K562 (cell line): ENCODE data around the gene C7orf25. TPM values are rescaled to one million over a fixed set of nuclear protein-coding genes. Genes with fewer than 3 reads are reported as not detected.

ENCODE experiments used
- ATAC-seq: fragments of 200-7000 bp; cut with Tn5 transposase; 3 replicates; pipeline ENCODE4 v1.9.1; 2020; ENCODE audit warnings: moderate library complexity
- BruUV-seq: library from RNA; stranded (reverse); fragments of 400-500 nt; replicated peaks from 2 replicates; lab custom pipeline; 2021; lab: Mats Ljungman, UMichigan
- CTCF ChIA-PET: fragments of 300-600 bp; formaldehyde crosslinking; extraction: SDS; loops from one replicate; lab custom pipeline; 2021; ENCODE audit warnings: low intra/inter-chr PET ratio; lab: Yijun Ruan, JAX
- POLR2A ChIA-PET: fragments of 300-600, 350-650 bp; sonication (Branson Sonifier 250); formaldehyde crosslinking; extraction: SDS; loops from one replicate; lab custom pipeline; 2021; ENCODE audit warnings: antibody characterized with exemption, inconsistent platforms; lab: Yijun Ruan, JAX
- DNase-seq, 4 experiments: peaks; one replicate each; pipeline versions ENCODE4 v3.0.0 to v3.0.0-alpha.2; 2011 to 2018; ENCODE audit warnings: low spot score in 3 of 4, mixed read lengths in 3 of 4; ENCODE audit errors: extremely low read depth in 1 of 4
- FAIRE-seq: peaks from 2 replicates; lab custom pipeline; 2011; peaks lifted over from hg19 to GRCh38; lab: Jason Lieb, UNC
- H2AFZ ChIP-seq: 2 replicates; pipeline ENCODE4 v1.6.0; 2011; ENCODE audit warnings: low read depth, low read length, control low read depth, inconsistent platforms
- H3K27ac ChIP-seq: fragments of 200-600 bp; 3 replicates; pipeline ENCODE4 v1.8.0; 2011; ENCODE audit warnings: low read depth, mild to moderate bottlenecking, control low read depth, inconsistent platforms, low read length, moderate library complexity, mixed read lengths; ENCODE audit errors: extremely low read depth
- H3K27me3 ChIP-seq, 2 experiments: fragments of 300-600 bp in 1 of 2; 2 replicates in 1 of 2; 3 replicates in 1 of 2; pipeline versions ENCODE4 v1.6.0 to v1.8.0; 2011; ENCODE audit warnings: inconsistent platforms in 2 of 2, low read length in 2 of 2, mild to moderate bottlenecking in 1 of 2, mixed read lengths in 1 of 2, moderate library complexity in 1 of 2; ENCODE audit not compliant: control insufficient read depth in 2 of 2, insufficient read depth in 2 of 2
- H3K36me3 ChIP-seq: fragments of 300-600 bp; 3 replicates; pipeline ENCODE4 v1.8.0; 2011; ENCODE audit warnings: mild to moderate bottlenecking, low read length, inconsistent platforms; ENCODE audit not compliant: control insufficient read depth, insufficient read depth
- H3K4me1 ChIP-seq, 2 experiments: fragments of 200-600 bp in 1 of 2; replicated peaks in 1 of 2; 2 replicates in 1 of 2; 3 replicates in 1 of 2; pipeline versions ENCODE4 v1.5.1 to v1.8.0; 2011; ENCODE audit warnings: inconsistent platforms in 2 of 2, low read length in 2 of 2, mild to moderate bottlenecking in 1 of 2, mixed read lengths in 1 of 2, moderate library complexity in 1 of 2; ENCODE audit not compliant: control insufficient read depth in 2 of 2, insufficient read depth in 2 of 2
- H3K4me2 ChIP-seq: 2 replicates; pipeline ENCODE4 v1.6.1; 2011; ENCODE audit warnings: low read length, control low read depth, inconsistent platforms, mixed read lengths; ENCODE audit not compliant: insufficient read depth
- H3K4me3 ChIP-seq: fragments of 200-600 bp; sonication (generic), shearing (Covaris generic); 2 replicates; pipeline ENCODE4 v1.5.1; 2016; ENCODE audit warnings: control low read depth, inconsistent platforms
- H3K79me2 ChIP-seq: fragments of 200-600 bp; 3 replicates; pipeline ENCODE4 v1.8.0; 2011; ENCODE audit warnings: low read length, inconsistent platforms; ENCODE audit not compliant: control insufficient read depth, insufficient read depth
- H3K9ac ChIP-seq, 2 experiments: 2 replicates each; pipeline versions ENCODE4 v1.6.0 to v1.6.1; 2011; ENCODE audit warnings: low read depth in 2 of 2, low read length in 2 of 2, control low read depth in 1 of 2, inconsistent platforms in 1 of 2, mild to moderate bottlenecking in 1 of 2, mixed read lengths in 1 of 2; ENCODE audit not compliant: insufficient read depth in 1 of 2
- H3K9me1 ChIP-seq: one replicate; pipeline ENCODE4 v1.6.0; 2011; ENCODE audit warnings: inconsistent platforms, mild to moderate bottlenecking, low read length, moderate library complexity; ENCODE audit not compliant: control insufficient read depth, insufficient read depth
- H3K9me3 ChIP-seq: replicated peaks from 2 replicates; pipeline ENCODE4 v1.5.1; 2011; ENCODE audit warnings: low read depth, low read length, inconsistent platforms; ENCODE audit not compliant: control insufficient read depth, insufficient read depth
- H4K20me1 ChIP-seq: replicated peaks from 2 replicates; pipeline ENCODE4 v1.6.1; 2011; ENCODE audit warnings: low read length, inconsistent platforms, mixed read lengths; ENCODE audit not compliant: control insufficient read depth, insufficient read depth
- CBX3 ChIP-seq, 2 experiments: IDR thresholded peaks; 1 replicate in 1 of 2; 2 replicates in 1 of 2; pipeline ENCODE4 v1.6.1; 2012; ENCODE audit warnings: inconsistent platforms in 2 of 2, low read length in 2 of 2, borderline replicate concordance in 1 of 2, control low read depth in 1 of 2
- CHAMP1 ChIP-seq: fragments of 450-650 bp; IDR thresholded peaks from 2 replicates; pipeline ENCODE4 v1.6.1; 2016; ENCODE audit warnings: mild to moderate bottlenecking
- MTA2 ChIP-seq: fragments of 450-650 bp; IDR thresholded peaks from 2 replicates; pipeline ENCODE4 v1.6.1; 2016; ENCODE audit warnings: low read depth
- TBL1XR1 ChIP-seq, 2 experiments: IDR thresholded peaks; 2 replicates each; pipeline ENCODE4 v1.6.1; 2012; ENCODE audit warnings: improper control_type of control experiment in 2 of 2, low read length in 2 of 2, mild to moderate bottlenecking in 1 of 2
- TRIM24 ChIP-seq, 2 experiments: fragments of 450-650 bp; IDR thresholded peaks; 2 replicates each; pipeline ENCODE4 v1.6.1; 2016
- TRIM28 ChIP-seq: fragments of 450-650 bp; IDR thresholded peaks from 2 replicates; pipeline ENCODE4 v1.6.1; 2017
- ZFP36 ChIP-seq: fragments of 150-350 bp; IDR thresholded peaks from 2 replicates; pipeline ENCODE4 v1.6.1; 2018; ENCODE audit warnings: low read length, low read depth; ENCODE audit not compliant: partially characterized antibody
- ZNF280A ChIP-seq: fragments of 450-650 bp; IDR thresholded peaks from 2 replicates; pipeline ENCODE4 v1.6.1; 2018; ENCODE audit warnings: mild to moderate bottlenecking, low read depth; ENCODE audit not compliant: partially characterized antibody
- WGBS: fragments of 100-300 bp; shearing (Covaris generic); methylation state at CpG from one replicate; pipeline ENCODE4 v1.1.6; 2016; ENCODE audit warnings: low coverage, mixed read lengths; ENCODE audit not compliant: insufficient coverage; ENCODE audit errors: missing lambda C conversion rate; 5-methylcytosine and 5-hydroxymethylcytosine counted together
- in situ Hi-C: fragments of 300-500 bp; cut with MboI; formaldehyde crosslinking; loops from 4 replicates; pipeline ENCODE4 v1.15.0; 2018; ENCODE audit warnings: inconsistent platforms, mixed read lengths
- intact Hi-C: fragments of 100-400 bp; cut with micrococcal nuclease; formaldehyde crosslinking; loops from 2 replicates; pipeline ENCODE4 v1.14.2; 2022
- polyA plus RNA-seq, 8 experiments: library from polyadenylated mRNA; depleted of rRNA in 4 of 8; stranded (reverse) in 5 of 8; unstranded in 3 of 8; fragments of >200 nt; fragmentation: Nextera tagmentation in 2 of 8; fragmentation: Illumina TruSeq in 1 of 8; extraction: Ambion mirVana in 2 of 8; extraction: Trizol in 1 of 8; gene quantifications; 2 replicates each; pipeline versions ENCODE4 v1.2.1 to v1.2.3, GENCODE V29; 2011 to 2014; ENCODE audit warnings: inconsistent platforms in 1 of 8, missing spikeins in 1 of 8
- total RNA-seq, 7 experiments: library from RNA; depleted of rRNA in 6 of 7; stranded (reverse); fragments of >200 nt in 6 of 7; fragmentation: Illumina TruSeq in 2 of 7; extraction: Trizol in 2 of 7; gene quantifications; 2 replicates each; pipeline versions ENCODE4 v1.2.1 to v1.2.3, GENCODE V29; 2011 to 2021; ENCODE audit warnings: low replicate concordance in 1 of 7

C7orf25 gene
- total and polyA plus RNA-seq, 9 of the 15 experiments (the other 6 are each of a cell fraction or from before 2014, with no cell fraction given): 1.2 to 4.7 (median 1.9) TPM

- Histone ChIP-seq H3K9me3 (peaks cover 10% of the 10 kb centered on the region), H3K36me3 (no peaks in the 10 kb centered on the region), H3K27ac (no peak overlapping the region), H3K4me2 (no peak overlapping the region), H4K20me1 (no peaks in the 10 kb centered on the region), H3K9me1 (no peaks in the 10 kb centered on the region), H3K4me3 (no peak overlapping the region), H3K79me2 (no peaks in the 10 kb centered on the region), H3K27me3 (no peaks in the 10 kb centered on the region), H2AFZ (0 out of 2 replicates have a peak overlapping the region, but pooled peaks have one; percentile 23), H3K9ac (no peak overlapping the region), H3K4me1 (peaks cover 0 to 3% of the 10 kb centered on the region in 2 experiments; a peak in 2 of 5 replicates)
- TF ChIP-seq TRIM24 (IDR thresholded peaks at IDR 0.05) (peak; percentile 23 to 76; a peak in 2 of 4 replicates), CBX3 (IDR thresholded peaks at IDR 0.05; ENCODE audit: borderline replicate concordance in 1 of 2, low read length in 2 of 2) (peak in 1 of 2 experiments; percentile 63; a peak in 1 of 3 replicates), CHAMP1 (peak; percentile 22; the same call in 1 of the 2 replicates), MTA2 (no peak), TBL1XR1 (IDR thresholded peaks at IDR 0.05; ENCODE audit: low read length in 2 of 2) (no peak), TRIM28 (peak; percentile 80), ZFP36 (peak; percentile 45), ZNF280A (peak; percentile 66)
- FAIRE-seq: no peak
- ChIA-PET CTCF (no interaction called here), POLR2A (interaction anchor here (0.9 kb wide), 1 partner anchor 304 kb away, joined by 3 read pairs; no protein-coding TSS in a partner anchor)
- 39% methylated on average over 2 of the region's 2 CpGs for WGBS
- no peak for ATAC-seq
- intact Hi-C loops: no loop called here
- no peak for DNase-seq
- no TSS peak for BruUV-seq
- in situ Hi-C loops: no loop called here
Measured at GRCh38 chr7:42959549-42959948, 47.7 kb upstream of the C7orf25 start.
